Activated CD4-positive, alpha-beta memory T cell treated with anti-CD3 and anti-CD28 coated beads for 36 hours (primary cell): ENCODE measurements around the gene LTBP3. TPM values are rescaled to one million over a fixed set of nuclear protein-coding genes. Genes with fewer than 3 reads are reported as not detected.

Experiments used
- CTCF ChIA-PET: fragments of 350-600 bp; sonication (Branson Sonifier 250); formaldehyde crosslinking; loops from one replicate; lab custom pipeline; 2021; ENCODE audit warnings: antibody characterized with exemption, inconsistent platforms; lab: Charles Lee
- POLR2A ChIA-PET: fragments of 350-600 bp; sonication (Branson Sonifier 250); formaldehyde crosslinking; loops from one replicate; lab custom pipeline; 2021; ENCODE audit warnings: antibody characterized with exemption; lab: Charles Lee
- DNase-seq: peaks from one replicate; pipeline ENCODE4 v3.0.0-alpha.2; 2020
- H3K27ac Mint-ChIP-seq: one replicate; pipeline ENCODE4 v1.8.0; 2021; ENCODE audit warnings: mixed read lengths
- H3K27me3 Mint-ChIP-seq: one replicate; pipeline ENCODE4 v1.8.0; 2021; ENCODE audit warnings: mixed read lengths
- H3K36me3 Mint-ChIP-seq: one replicate; pipeline ENCODE4 v1.8.0; 2021; ENCODE audit warnings: mixed read lengths
- H3K4me1 Mint-ChIP-seq: one replicate; pipeline ENCODE4 v1.8.0; 2021; ENCODE audit warnings: low read depth, mixed read lengths
- H3K4me3 Mint-ChIP-seq: one replicate; pipeline ENCODE4 v1.8.0; 2021; ENCODE audit warnings: mild to moderate bottlenecking, mixed read lengths
- H3K9me3 Mint-ChIP-seq: one replicate; pipeline ENCODE4 v1.8.0; 2021; ENCODE audit warnings: mixed read lengths
- intact Hi-C: fragments of 100-400 bp; cut with micrococcal nuclease; formaldehyde crosslinking; loops from one replicate; pipeline ENCODE4 v1.15.1; 2023
- total RNA-seq, 2 experiments: library from RNA; stranded (reverse); gene quantifications; one replicate each; pipeline ENCODE4 v1.2.3, GENCODE V29; 2021

LTBP3 gene
- total RNA-seq, 2 experiments from 2014 or later = 60.7 to 63.3 TPM

GRCh38 chr11:65576867-65577755 is 19.0 kb upstream of the LTBP3 start:
- POLR2A ChIA-PET = interaction anchor here (1.1 to 3.7 kb wide), 9 partner anchors 11 to 158 kb away, joined by 3 to 68 read pairs (median 5); partner anchors contain the start of genes KCNK7, MAP3K11, PCNX3 and RELA

DNA sequence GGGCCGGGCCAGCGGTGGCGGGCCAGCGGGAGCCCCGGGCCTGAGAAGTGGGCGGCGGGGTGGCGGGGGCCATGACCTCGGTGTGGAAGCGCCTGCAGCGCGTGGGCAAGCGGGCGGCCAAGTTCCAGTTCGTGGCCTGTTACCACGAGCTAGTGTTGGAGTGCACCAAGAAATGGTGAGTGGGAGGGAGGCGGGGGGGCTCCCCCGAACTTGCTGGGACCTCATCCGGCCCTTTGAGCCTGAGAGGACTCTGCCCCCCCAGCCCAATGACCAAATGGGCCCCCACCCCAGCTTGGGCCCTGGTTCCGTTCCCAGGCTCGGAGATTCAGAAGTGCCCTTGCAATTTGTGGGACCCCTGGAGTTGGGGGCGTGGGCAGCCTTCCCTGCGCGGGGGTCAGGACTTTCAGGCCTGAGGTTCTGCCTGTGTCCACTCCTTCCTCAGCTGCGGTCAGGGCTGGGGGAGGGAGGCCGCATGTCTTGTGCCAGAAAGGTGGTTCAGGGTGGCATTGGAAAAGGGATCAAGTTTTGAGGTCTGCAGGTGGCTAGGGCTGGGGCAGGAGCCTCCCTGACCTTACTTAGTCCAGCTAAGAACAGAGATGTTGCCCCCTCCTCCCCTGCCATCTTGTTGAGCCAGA is 18.2 kb upstream of the LTBP3 start:
- Mint-ChIP-seq H3K27ac (peak overlapping the region; percentile 86), H3K4me3 (peak overlapping the region; percentile 89), H3K9me3 (no peaks in the 10 kb centered on the region), H3K4me1 (peaks cover 41% of the 10 kb centered on the region), H3K27me3 (no peaks in the 10 kb centered on the region), H3K36me3 (peaks cover 41% of the 10 kb centered on the region)
- POLR2A ChIA-PET = interaction anchor here (1.0 to 3.7 kb wide), 12 partner anchors 11 to 157 kb away, joined by 3 to 68 read pairs (median 5); partner anchors contain the start of genes KCNK7, MAP3K11, PCNX3 and RELA
- peak; percentile 17 for DNase-seq
- intact Hi-C loops = no loop called here
- CTCF ChIA-PET = interaction anchor here (6.6 to 8.9 kb wide), 2 partner anchors 14 to 32 kb away, joined by 126 to 176 read pairs; no protein-coding TSS in a partner anchor

More at GRCh38 chr11:65576867-65577755, 19.0 kb upstream of the LTBP3 start:
- Mint-ChIP-seq H3K27ac (peak overlapping the region; percentile 86), H3K9me3 (no peaks in the 10 kb centered on the region), H3K36me3 (peaks cover 43% of the 10 kb centered on the region), H3K4me1 (peaks cover 33% of the 10 kb centered on the region), H3K27me3 (no peaks in the 10 kb centered on the region), H3K4me3 (peak overlapping the region; percentile 89)
- CTCF ChIA-PET = interaction anchor here (6.6 to 8.9 kb wide), 2 partner anchors 13 to 33 kb away, joined by 126 to 176 read pairs; no protein-coding TSS in a partner anchor
- intact Hi-C loops = no loop called here
- peak; percentile 69 for DNase-seq

GRCh38 chr11:65575568-65576231 is 17.5 kb upstream of the LTBP3 start, which contains the start of gene EHBP1L1:
TSS of gene EHBP1L1 (plus strand) at chr11:65576053. CDS start at chr11:65576303, 250 bp downstream.
- intact Hi-C loops = loop anchor here (1.0 to 2.0 kb wide), 4 partner anchors 40 to 283 kb away; partner anchors contain the start of genes CFL1, PCNX3 and SIPA1
- Mint-ChIP-seq H3K27me3 (no peaks in the 10 kb centered on the region), H3K4me3 (peak within 1 kb of the TSS; percentile 90), H3K9me3 (no peaks in the 10 kb centered on the region), H3K36me3 (peaks cover 41% of the 10 kb centered on the region), H3K27ac (peak within 1 kb of the TSS; percentile 93), H3K4me1 (peaks cover 47% of the 10 kb centered on the region)
- peak; percentile 87 for DNase-seq
- CTCF ChIA-PET = interaction anchor here (0.5 to 8.9 kb wide), 6 partner anchors 13 to 284 kb away, joined by 3 to 176 read pairs (median 4); partner anchors contain the start of gene MUS81
- POLR2A ChIA-PET = interaction anchor here (0.7 to 3.7 kb wide), 13 partner anchors 8 to 157 kb away, joined by 3 to 68 read pairs (median 5); partner anchors contain the start of genes KCNK7, MAP3K11, NEAT1 and PCNX3

DNA sequence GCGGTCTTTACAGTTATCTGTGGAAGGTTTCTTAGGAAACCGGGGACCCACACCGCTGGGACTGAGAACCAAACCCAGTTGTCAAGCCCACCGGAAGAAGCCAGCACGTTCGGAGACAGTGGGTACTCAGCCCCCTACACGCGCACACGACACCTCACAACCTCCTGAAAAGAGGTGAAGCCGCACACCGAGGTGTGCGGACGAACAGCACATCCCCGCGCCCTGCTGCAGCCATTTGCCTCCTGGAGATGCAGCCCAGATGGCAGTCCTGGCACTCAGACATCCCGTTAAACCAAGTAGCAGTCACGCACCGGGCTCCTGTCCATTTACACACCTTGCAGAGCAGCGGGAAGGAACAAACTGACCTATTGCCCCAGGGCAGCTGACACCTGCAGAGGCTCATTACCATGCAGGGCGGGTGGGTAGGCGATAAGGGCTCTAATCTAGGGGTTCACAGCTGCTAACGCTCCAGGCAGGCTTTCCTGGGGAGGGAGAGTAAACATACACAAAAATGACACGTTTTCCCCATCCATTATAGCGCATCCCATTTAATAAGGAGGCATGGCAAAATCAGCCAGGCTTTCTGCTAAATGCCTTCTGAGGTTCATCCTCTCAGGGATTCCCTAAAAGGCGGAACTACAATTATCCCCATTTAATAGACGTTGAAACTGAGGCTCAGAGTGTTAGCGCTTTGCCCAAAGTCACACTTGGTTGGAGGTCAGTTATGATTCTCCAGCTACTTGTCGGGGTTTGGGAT is 16.8 kb upstream of the LTBP3 start:
- Mint-ChIP-seq H3K4me3 (peak overlapping the region; percentile 90), H3K4me1 (peaks cover 50% of the 10 kb centered on the region), H3K27me3 (no peaks in the 10 kb centered on the region), H3K36me3 (peaks cover 40% of the 10 kb centered on the region), H3K9me3 (no peaks in the 10 kb centered on the region), H3K27ac (peak overlapping the region; percentile 93)
- intact Hi-C loops = loop anchor here (1.0 to 5.0 kb wide), 8 partner anchors 13 to 284 kb away; partner anchors contain the start of genes CFL1, PCNX3, SIPA1 and SLC25A45
- ChIA-PET POLR2A (interaction anchor here (0.7 to 3.7 kb wide), 12 partner anchors 9 to 156 kb away, joined by 3 to 68 read pairs (median 4); partner anchors contain the start of genes KCNK7, MAP3K11, NEAT1 and PCNX3), CTCF (interaction anchor here (0.9 to 8.9 kb wide), 5 partner anchors 12 to 285 kb away, joined by 3 to 176 read pairs (median 4); partner anchors contain the start of gene MUS81)
- DNase-seq = no peak

- no peaks in the 10 kb centered on the region for H3K27me3 Mint-ChIP-seq
- intact Hi-C loops = loop anchor here (1.0 to 5.0 kb wide), 7 partner anchors 14 to 285 kb away; partner anchors contain the start of genes CFL1, SIPA1 and SLC25A45
- peak overlapping the region; percentile 90 for H3K4me3 Mint-ChIP-seq
- DNase-seq = peak; percentile 96
- H3K9me3 Mint-ChIP-seq = no peaks in the 10 kb centered on the region
- peaks cover 50% of the 10 kb centered on the region for H3K4me1 Mint-ChIP-seq
- CTCF ChIA-PET = interaction anchor here (0.7 to 8.9 kb wide), 7 partner anchors 14 to 49 kb away, joined by 3 to 176 read pairs (median 43); partner anchors contain the start of genes KCNK7, MAP3K11, PCNX3 and SCYL1
- peaks cover 32% of the 10 kb centered on the region for H3K36me3 Mint-ChIP-seq
- POLR2A ChIA-PET = interaction anchor here (1.6 to 3.7 kb wide), 6 partner anchors 14 to 151 kb away, joined by 7 to 68 read pairs (median 14); partner anchors contain the start of genes MAP3K11, NEAT1 and PCNX3
- peak overlapping the region; percentile 93 for H3K27ac Mint-ChIP-seq
Observed at GRCh38 chr11:65574109-65574810, 16.1 kb upstream of the LTBP3 start.

GRCh38 chr11:65573391-65574079 is 15.4 kb upstream of the LTBP3 start:
- Mint-ChIP-seq H3K27me3 (no peaks in the 10 kb centered on the region), H3K36me3 (peaks cover 32% of the 10 kb centered on the region), H3K9me3 (no peaks in the 10 kb centered on the region), H3K27ac (peak overlapping the region; percentile 83), H3K4me3 (peak overlapping the region; percentile 79), H3K4me1 (peaks cover 52% of the 10 kb centered on the region)
- intact Hi-C loops = loop anchor here (1.0 to 5.0 kb wide), 7 partner anchors 15 to 285 kb away; partner anchors contain the start of genes CFL1, SIPA1 and SLC25A45
- ChIA-PET CTCF (interaction anchor here (0.6 to 8.9 kb wide), 17 partner anchors 11 to 258 kb away, joined by 3 to 176 read pairs (median 4); partner anchors contain the start of genes KCNK7, LTBP3, MAP3K11 and PCNX3), POLR2A (interaction anchor here (0.5 to 3.2 kb wide), 8 partner anchors 13 to 1328 kb away, joined by 3 to 17 read pairs (median 4); partner anchors contain the start of gene PCNX3)
- peak; percentile 62 for DNase-seq

DNA sequence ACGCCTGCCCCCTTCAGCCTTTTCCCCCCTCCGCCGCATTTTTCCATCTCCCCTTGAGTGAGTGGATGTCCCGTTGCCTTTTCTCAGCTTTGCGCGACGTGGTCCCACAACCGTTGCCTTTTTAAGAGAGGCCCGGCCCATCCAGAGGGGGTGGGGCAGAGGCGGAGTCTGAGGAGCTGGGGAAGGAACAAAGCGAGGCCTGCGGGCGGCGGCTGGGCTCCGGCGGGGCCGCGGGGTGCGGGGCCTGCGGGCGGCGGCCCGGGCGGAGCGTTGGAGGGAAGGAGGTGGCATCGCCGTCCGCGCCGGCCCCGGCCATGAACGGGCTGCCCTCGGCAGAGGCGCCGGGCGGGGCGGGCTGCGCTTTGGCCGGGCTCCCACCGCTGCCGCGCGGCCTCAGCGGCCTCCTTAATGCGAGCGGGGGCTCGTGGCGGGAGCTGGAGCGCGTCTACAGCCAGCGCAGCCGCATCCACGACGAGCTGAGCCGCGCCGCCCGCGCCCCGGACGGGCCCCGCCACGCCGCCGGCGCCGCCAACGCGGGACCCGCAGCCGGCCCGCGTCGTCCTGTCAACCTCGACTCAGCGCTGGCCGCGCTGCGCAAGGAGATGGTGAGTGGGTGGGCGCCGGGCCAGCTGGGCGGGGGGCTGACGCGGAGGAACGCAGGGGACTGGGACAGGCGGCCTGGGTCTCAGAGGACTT is 14.3 kb upstream of the LTBP3 start, which contains the start of gene FAM89B:
FAM89B (plus strand) TSS at position 183 of the 696 bp plus-strand sequence; CDS start at position 315, 132 bp downstream.
- no peaks in the 10 kb centered on the region for H3K27me3 Mint-ChIP-seq
- intact Hi-C loops = loop anchor here (5.0 kb wide), 2 partner anchors 80 to 190 kb away; partner anchors contain the start of gene SLC25A45
- H3K27ac Mint-ChIP-seq = peak within 1 kb of the TSS; percentile 84
- no peaks in the 10 kb centered on the region for H3K9me3 Mint-ChIP-seq
- POLR2A ChIA-PET = interaction anchor here (0.8 to 3.2 kb wide), 11 partner anchors 14 to 75 kb away, joined by 3 to 21 read pairs (median 4); partner anchors contain the start of gene PCNX3
- peak; percentile 93 for DNase-seq
- CTCF ChIA-PET = interaction anchor here (0.5 to 8.9 kb wide), 22 partner anchors 11 to 208 kb away, joined by 3 to 176 read pairs (median 3); partner anchors contain the start of genes KCNK7, LTBP3, MAP3K11 and PCNX3
- H3K4me1 Mint-ChIP-seq = peaks cover 47% of the 10 kb centered on the region
- peaks cover 31% of the 10 kb centered on the region for H3K36me3 Mint-ChIP-seq
- peak within 1 kb of the TSS; percentile 100 for H3K4me3 Mint-ChIP-seq

DNA sequence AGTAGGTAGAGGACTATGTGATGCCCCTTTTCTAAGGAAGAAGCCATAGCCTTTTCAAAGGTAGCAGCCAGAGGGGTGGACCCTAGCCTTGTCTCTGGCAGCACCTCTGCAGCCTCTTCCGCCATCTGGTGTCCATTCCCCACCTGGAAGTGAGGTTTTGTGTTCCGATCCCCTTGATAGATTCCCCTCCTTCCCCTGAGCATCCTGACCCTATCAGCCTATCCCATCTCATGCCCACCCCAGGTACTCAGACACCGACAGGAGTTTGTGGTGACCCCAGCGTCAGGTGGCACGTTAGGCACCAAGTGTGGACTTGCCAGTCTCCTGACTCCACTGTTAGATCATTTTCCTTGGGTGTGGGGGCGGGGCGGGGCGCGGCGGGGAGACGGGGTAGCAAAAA is 13.8 kb upstream of the LTBP3 start:
- DNase-seq = peak; percentile 63
- intact Hi-C loops = loop anchor here (5.0 kb wide), 2 partner anchors 80 to 190 kb away; partner anchors contain the start of gene SLC25A45
- Mint-ChIP-seq H3K27ac (peak overlapping the region; percentile 84), H3K9me3 (no peaks in the 10 kb centered on the region), H3K36me3 (peaks cover 31% of the 10 kb centered on the region), H3K4me3 (peak overlapping the region; percentile 100), H3K4me1 (peaks cover 50% of the 10 kb centered on the region), H3K27me3 (no peaks in the 10 kb centered on the region)
- ChIA-PET CTCF (interaction anchor here (1.0 to 8.9 kb wide), 14 partner anchors 11 to 74 kb away, joined by 3 to 176 read pairs (median 6); partner anchors contain the start of genes KCNK7, LTBP3, MAP3K11 and PCNX3), POLR2A (interaction anchor here (0.9 to 3.8 kb wide), 7 partner anchors 12 to 65 kb away, joined by 3 to 28 read pairs (median 5); partner anchors contain the start of genes LTBP3 and PCNX3)
